CD4-positive, alpha-beta T cell treated with Interferon gamma for 1 hour (primary cell): ENCODE data around the gene TMEM240.
"Not testable (repeated sequence)": the region's sequence is repeated elsewhere in the genome, so short reads cannot be mapped to it uniquely, and the experiment has no call there.

Experiments used
- DNase-seq: peaks from one replicate; pipeline ENCODE4 v3.0.0-alpha.2; 2020

TMEM240 gene

GRCh38 chr1:1489861-1490260 is 50.6 kb downstream of the TMEM240 start:
- DNase-seq: no peak

DNA sequence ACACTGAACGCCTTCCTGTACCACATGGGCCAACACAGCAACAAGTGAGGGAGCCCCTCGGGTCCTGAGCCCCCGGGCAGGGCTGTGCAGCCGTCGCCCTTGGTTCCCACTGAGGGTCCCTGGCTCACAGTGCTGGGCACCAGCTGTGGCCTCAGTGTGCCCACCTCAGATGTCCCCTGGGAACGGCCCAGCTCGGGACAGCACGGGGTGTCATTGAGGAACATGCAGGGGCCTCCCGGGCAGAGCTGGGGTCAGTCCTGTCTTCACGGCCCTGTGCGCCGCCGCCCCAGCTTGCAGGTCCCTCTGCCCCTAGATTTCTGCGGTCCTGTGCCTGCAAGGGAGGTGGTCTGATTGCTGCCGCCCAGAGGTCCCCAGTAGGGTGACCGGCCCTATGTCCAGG is 51.2 kb downstream of the TMEM240 start:
- DNase-seq: no peak

- DNase-seq: no peak
Measured at GRCh38 chr1:1487701-1488100, 52.7 kb downstream of the TMEM240 start.

DNA sequence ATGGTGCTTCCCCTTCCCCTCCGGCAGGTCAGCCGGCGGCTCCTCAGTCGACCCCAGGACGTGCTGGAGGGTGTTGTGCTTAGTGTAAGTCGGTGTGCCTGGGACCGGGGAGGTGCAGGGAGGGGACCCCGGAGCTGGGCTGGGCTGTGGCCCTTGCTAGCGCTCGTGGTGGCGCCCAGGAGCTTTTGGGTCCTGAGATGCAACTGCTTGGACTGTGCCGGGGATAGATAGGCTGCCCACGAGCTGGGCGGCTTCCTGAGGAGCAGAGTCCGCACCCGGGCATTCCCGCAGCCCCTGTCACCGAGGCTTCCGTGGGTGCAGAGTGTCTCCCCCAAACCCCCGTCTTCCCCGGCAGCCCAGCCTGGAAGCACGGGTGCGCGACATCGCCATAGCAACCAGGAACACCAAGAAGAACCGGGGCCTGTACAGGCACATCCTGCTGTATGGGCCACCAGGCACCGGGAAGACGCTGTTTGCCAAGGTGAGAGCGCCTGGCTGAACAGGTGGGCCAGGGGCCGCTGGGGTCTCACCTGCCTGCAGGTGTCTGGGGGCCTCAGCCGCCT is 54.6 kb downstream of the TMEM240 start:
- DNase-seq: not testable (repeated sequence)

DNA sequence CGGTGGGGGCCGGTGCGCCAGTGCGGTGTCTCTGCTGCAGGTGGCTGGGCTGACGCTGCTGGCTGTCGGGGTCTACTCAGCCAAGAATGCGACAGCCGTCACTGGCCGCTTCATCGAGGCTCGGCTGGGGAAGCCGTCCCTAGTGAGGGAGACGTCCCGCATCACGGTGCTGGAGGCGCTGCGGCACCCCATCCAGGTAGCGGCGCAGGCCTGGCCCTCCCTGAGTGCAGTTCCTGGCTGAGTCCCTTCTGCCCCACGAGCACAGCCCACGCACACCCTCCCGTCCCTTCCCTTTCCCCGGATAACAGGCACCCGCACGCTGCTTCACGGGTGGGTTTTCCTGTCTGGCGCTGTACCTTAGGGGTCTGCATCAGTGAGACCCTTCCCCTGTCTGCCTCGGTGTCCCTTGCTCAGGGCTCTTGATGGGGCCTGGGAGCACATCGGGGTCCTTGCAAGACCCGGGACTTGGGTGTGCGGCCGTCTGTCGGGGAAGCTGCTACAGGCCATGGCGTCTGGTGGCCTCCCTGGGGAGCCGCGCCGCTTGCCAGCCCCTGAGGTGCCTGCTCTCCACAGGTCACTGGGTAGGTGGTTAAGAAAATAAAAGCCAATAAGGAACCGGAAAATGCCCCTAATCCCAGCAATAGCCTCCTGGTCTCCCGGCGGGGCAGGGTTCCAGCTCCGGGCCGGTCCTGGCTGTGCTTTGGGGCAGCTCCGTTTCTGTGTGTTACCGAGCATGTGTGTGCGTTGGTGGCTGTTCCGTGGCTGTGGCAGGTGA is 55.3 kb downstream of the TMEM240 start:
- not testable (repeated sequence) for DNase-seq
